Liver (tissue), 3 donors: Measurements from ENCODE around the gene SNCAIP.

Experiments used
- EGR1 ChIP-seq, 2 donors: IDR thresholded peaks; 2 replicates each; pipeline ENCODE4 v1.6.1; 2016 to 2018; ENCODE audit warnings: antibody characterized with exemption in 2 of 2, low read depth in 2 of 2
- FOXA1 ChIP-seq: IDR thresholded peaks from 2 replicates; pipeline ENCODE4 v1.6.1; 2016; ENCODE audit warnings: antibody characterized with exemption
- GABPA ChIP-seq, 2 donors: IDR thresholded peaks in 1 of 2; conservative IDR thresholded peaks in 1 of 2; 2 replicates each; pipeline ENCODE4 v1.6.1; 2016; ENCODE audit warnings: antibody characterized with exemption in 2 of 2, mild to moderate bottlenecking in 1 of 2, moderate library complexity in 1 of 2
- RAD21 ChIP-seq, 2 donors: IDR thresholded peaks; 2 replicates each; pipeline ENCODE4 v1.6.1; 2016; ENCODE audit warnings: antibody characterized with exemption in 2 of 2, mild to moderate bottlenecking in 2 of 2
- SP1 ChIP-seq: IDR thresholded peaks from 2 replicates; pipeline ENCODE4 v1.6.1; 2018; ENCODE audit warnings: antibody characterized with exemption, mild to moderate bottlenecking
- TAF1 ChIP-seq: conservative IDR thresholded peaks from 2 replicates; pipeline ENCODE4 v1.6.1; 2016; ENCODE audit warnings: antibody characterized with exemption, mild to moderate bottlenecking
- YY1 ChIP-seq: IDR thresholded peaks from 2 replicates; pipeline ENCODE4 v1.6.1; 2016; ENCODE audit warnings: antibody characterized with exemption, mild to moderate bottlenecking
- TF ChIP-seq, protein P1 (sequence below): fragments of 150-350 bp; IDR thresholded peaks from 2 replicates; pipeline ENCODE4 v1.5.1; 2017; ENCODE audit warnings: improper control_type of control experiment, low read depth, low read length; ENCODE audit not compliant: missing input control
- TF ChIP-seq, protein P2 (sequence below): IDR thresholded peaks from 2 replicates; pipeline ENCODE4 v1.6.1; 2016; ENCODE audit warnings: antibody characterized with exemption
- TF ChIP-seq, protein P3 (sequence below): IDR thresholded peaks from 2 replicates; pipeline ENCODE4 v1.6.1; 2016; ENCODE audit warnings: antibody characterized with exemption
- TF ChIP-seq, protein P4 (sequence below): IDR thresholded peaks from 2 replicates; pipeline ENCODE4 v1.6.1; 2016; ENCODE audit warnings: antibody characterized with exemption
- TF ChIP-seq, protein P5 (sequence below): IDR thresholded peaks from 2 replicates; pipeline ENCODE4 v1.6.1; 2016; ENCODE audit warnings: antibody characterized with exemption, mild to moderate bottlenecking
- donor health status: healthy.
- donor health status: healthy.

DNA sequence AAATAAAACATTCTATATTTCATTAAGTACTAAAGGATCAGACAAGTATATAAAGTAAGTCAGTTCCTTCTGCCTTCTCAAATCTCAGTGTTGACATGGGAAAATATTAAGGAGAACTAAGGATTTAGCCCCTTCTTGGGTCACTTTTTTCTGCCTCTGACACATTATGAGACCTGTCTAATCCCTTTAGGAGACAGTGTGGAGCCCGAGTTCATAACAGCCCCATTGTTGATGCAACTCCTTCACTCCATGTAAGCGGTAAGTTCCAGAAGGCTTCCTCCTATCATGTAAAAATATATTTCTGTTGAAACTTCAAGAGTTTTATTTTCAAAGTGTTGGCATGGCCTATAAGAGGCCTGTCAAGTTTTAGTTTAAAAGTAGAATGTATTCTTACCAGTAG lies 152.2 kb downstream of the SNCAIP start:
- TF ChIP-seq, protein P1, sequence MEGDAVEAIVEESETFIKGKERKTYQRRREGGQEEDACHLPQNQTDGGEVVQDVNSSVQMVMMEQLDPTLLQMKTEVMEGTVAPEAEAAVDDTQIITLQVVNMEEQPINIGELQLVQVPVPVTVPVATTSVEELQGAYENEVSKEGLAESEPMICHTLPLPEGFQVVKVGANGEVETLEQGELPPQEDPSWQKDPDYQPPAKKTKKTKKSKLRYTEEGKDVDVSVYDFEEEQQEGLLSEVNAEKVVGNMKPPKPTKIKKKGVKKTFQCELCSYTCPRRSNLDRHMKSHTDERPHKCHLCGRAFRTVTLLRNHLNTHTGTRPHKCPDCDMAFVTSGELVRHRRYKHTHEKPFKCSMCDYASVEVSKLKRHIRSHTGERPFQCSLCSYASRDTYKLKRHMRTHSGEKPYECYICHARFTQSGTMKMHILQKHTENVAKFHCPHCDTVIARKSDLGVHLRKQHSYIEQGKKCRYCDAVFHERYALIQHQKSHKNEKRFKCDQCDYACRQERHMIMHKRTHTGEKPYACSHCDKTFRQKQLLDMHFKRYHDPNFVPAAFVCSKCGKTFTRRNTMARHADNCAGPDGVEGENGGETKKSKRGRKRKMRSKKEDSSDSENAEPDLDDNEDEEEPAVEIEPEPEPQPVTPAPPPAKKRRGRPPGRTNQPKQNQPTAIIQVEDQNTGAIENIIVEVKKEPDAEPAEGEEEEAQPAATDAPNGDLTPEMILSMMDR = no peak
- TF ChIP-seq FOXA1 (no peak), SP1 (no peak), YY1 (no peak), EGR1 (IDR thresholded peaks at IDR 0.05; ENCODE audit: low read depth in 2 of 2) (no peak), GABPA (IDR thresholded peaks at IDR 0.05 in 1 of 2, conservative IDR thresholded peaks at IDR 0.05 in 1 of 2) (no peak), RAD21 (IDR thresholded peaks at IDR 0.05) (no peak), TAF1 (no peak)
- TF ChIP-seq, protein P2, sequence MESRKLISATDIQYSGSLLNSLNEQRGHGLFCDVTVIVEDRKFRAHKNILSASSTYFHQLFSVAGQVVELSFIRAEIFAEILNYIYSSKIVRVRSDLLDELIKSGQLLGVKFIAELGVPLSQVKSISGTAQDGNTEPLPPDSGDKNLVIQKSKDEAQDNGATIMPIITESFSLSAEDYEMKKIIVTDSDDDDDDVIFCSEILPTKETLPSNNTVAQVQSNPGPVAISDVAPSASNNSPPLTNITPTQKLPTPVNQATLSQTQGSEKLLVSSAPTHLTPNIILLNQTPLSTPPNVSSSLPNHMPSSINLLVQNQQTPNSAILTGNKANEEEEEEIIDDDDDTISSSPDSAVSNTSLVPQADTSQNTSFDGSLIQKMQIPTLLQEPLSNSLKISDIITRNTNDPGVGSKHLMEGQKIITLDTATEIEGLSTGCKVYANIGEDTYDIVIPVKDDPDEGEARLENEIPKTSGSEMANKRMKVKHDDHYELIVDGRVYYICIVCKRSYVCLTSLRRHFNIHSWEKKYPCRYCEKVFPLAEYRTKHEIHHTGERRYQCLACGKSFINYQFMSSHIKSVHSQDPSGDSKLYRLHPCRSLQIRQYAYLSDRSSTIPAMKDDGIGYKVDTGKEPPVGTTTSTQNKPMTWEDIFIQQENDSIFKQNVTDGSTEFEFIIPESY = no peak
- TF ChIP-seq, protein P3, sequence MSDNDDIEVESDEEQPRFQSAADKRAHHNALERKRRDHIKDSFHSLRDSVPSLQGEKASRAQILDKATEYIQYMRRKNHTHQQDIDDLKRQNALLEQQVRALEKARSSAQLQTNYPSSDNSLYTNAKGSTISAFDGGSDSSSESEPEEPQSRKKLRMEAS = no peak
- TF ChIP-seq, protein P4, sequence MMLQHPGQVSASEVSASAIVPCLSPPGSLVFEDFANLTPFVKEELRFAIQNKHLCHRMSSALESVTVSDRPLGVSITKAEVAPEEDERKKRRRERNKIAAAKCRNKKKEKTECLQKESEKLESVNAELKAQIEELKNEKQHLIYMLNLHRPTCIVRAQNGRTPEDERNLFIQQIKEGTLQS = no peak
- TF ChIP-seq, protein P5, sequence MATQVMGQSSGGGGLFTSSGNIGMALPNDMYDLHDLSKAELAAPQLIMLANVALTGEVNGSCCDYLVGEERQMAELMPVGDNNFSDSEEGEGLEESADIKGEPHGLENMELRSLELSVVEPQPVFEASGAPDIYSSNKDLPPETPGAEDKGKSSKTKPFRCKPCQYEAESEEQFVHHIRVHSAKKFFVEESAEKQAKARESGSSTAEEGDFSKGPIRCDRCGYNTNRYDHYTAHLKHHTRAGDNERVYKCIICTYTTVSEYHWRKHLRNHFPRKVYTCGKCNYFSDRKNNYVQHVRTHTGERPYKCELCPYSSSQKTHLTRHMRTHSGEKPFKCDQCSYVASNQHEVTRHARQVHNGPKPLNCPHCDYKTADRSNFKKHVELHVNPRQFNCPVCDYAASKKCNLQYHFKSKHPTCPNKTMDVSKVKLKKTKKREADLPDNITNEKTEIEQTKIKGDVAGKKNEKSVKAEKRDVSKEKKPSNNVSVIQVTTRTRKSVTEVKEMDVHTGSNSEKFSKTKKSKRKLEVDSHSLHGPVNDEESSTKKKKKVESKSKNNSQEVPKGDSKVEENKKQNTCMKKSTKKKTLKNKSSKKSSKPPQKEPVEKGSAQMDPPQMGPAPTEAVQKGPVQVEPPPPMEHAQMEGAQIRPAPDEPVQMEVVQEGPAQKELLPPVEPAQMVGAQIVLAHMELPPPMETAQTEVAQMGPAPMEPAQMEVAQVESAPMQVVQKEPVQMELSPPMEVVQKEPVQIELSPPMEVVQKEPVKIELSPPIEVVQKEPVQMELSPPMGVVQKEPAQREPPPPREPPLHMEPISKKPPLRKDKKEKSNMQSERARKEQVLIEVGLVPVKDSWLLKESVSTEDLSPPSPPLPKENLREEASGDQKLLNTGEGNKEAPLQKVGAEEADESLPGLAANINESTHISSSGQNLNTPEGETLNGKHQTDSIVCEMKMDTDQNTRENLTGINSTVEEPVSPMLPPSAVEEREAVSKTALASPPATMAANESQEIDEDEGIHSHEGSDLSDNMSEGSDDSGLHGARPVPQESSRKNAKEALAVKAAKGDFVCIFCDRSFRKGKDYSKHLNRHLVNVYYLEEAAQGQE = no peak
